ENCODE measurements around the gene SDCBP2.

GRCh38 chr20:1313236-1313964 lies 15.5 kb downstream of the SDCBP2 start:
- TF ChIP-seq EZH2 (IDR thresholded peaks at IDR 0.05; ENCODE audit: insufficient read depth, poor library complexity, severe bottlenecking) (no peak), EZH2phosphoT487 (IDR thresholded peaks at IDR 0.05; ENCODE audit: insufficient read depth, low read depth) (no peak)

Data from GM23248 (cell line).